Dendritic cell treated with granulocyte-macrophage colony-stimulating factor and Interleukin-4, amounts not matched to agents 40 ng/mL and 50 ng/mL, for 4 days (primary cell): ENCODE data around the gene ARHGAP27.

Experiments
- H3K27ac Mint-ChIP-seq: one replicate; pipeline ENCODE4 v1.8.0; 2022; ENCODE audit warnings: mild to moderate bottlenecking, mixed read lengths
- H3K27me3 Mint-ChIP-seq: one replicate; pipeline ENCODE4 v1.8.0; 2022; ENCODE audit warnings: mild to moderate bottlenecking, mixed read lengths
- H3K36me3 Mint-ChIP-seq: one replicate; pipeline ENCODE4 v1.8.0; 2022; ENCODE audit warnings: low read depth, mixed read lengths
- H3K4me1 Mint-ChIP-seq: one replicate; pipeline ENCODE4 v1.8.0; 2022; ENCODE audit warnings: low read depth, mixed read lengths
- H3K4me3 Mint-ChIP-seq: one replicate; pipeline ENCODE4 v1.8.0; 2022; ENCODE audit warnings: mild to moderate bottlenecking, moderate library complexity, mixed read lengths
- H3K9me3 Mint-ChIP-seq: one replicate; pipeline ENCODE4 v1.8.0; 2022; ENCODE audit warnings: mixed read lengths
- intact Hi-C: fragments of 100-400 bp; cut with micrococcal nuclease; formaldehyde crosslinking; loops from one replicate; pipeline ENCODE4 v1.15.0; 2022

The ARHGAP27 gene

GRCh38 chr17:45411348-45412105, 21.1 kb downstream of the ARHGAP27 start:
- intact Hi-C loops = loop anchor here (2.0 kb wide), 1 partner anchor 17 kb away; no protein-coding TSS in a partner anchor
- Mint-ChIP-seq H3K9me3 (no peaks in the 10 kb centered on the region), H3K27me3 (no peaks in the 10 kb centered on the region), H3K4me3 (peak overlapping the region; percentile 85), H3K36me3 (peaks cover 67% of the 10 kb centered on the region), H3K27ac (peak overlapping the region; percentile 75), H3K4me1 (peaks cover 91% of the 10 kb centered on the region)

GRCh38 chr17:45410144-45411091, 22.3 kb downstream of the ARHGAP27 start:
- H3K27me3 Mint-ChIP-seq = no peaks in the 10 kb centered on the region
- peaks cover 96% of the 10 kb centered on the region for H3K4me1 Mint-ChIP-seq
- intact Hi-C loops = no loop called here
- H3K36me3 Mint-ChIP-seq = peaks cover 73% of the 10 kb centered on the region
- peak overlapping the region; percentile 85 for H3K4me3 Mint-ChIP-seq
- H3K9me3 Mint-ChIP-seq = no peaks in the 10 kb centered on the region
- H3K27ac Mint-ChIP-seq = peak overlapping the region; percentile 75

- Mint-ChIP-seq H3K4me3 (peak overlapping the region; percentile 85), H3K27ac (peak overlapping the region; percentile 75), H3K36me3 (peaks cover 76% of the 10 kb centered on the region), H3K9me3 (no peaks in the 10 kb centered on the region), H3K4me1 (peaks cover 89% of the 10 kb centered on the region), H3K27me3 (no peaks in the 10 kb centered on the region)
- intact Hi-C loops = no loop called here
Measured at GRCh38 chr17:45409659-45410076, 23.0 kb downstream of the ARHGAP27 start.

GRCh38 chr17:45408611-45409421, 23.9 kb downstream of the ARHGAP27 start:
- peak overlapping the region; percentile 75 for H3K27ac Mint-ChIP-seq
- peaks cover 84% of the 10 kb centered on the region for H3K36me3 Mint-ChIP-seq
- H3K4me1 Mint-ChIP-seq = peaks cover 82% of the 10 kb centered on the region
- no peaks in the 10 kb centered on the region for H3K27me3 Mint-ChIP-seq
- H3K4me3 Mint-ChIP-seq = peak overlapping the region; percentile 85
- H3K9me3 Mint-ChIP-seq = no peaks in the 10 kb centered on the region
- intact Hi-C loops = no loop called here

GRCh38 chr17:45406107-45406506, 26.6 kb downstream of the ARHGAP27 start:
- Mint-ChIP-seq H3K27me3 (no peaks in the 10 kb centered on the region), H3K27ac (no peak overlapping the region)

GRCh38 chr17:45405250-45406086, 27.2 kb downstream of the ARHGAP27 start:
- intact Hi-C loops = no loop called here
- Mint-ChIP-seq H3K4me1 (peaks cover 49% of the 10 kb centered on the region), H3K36me3 (peaks cover 92% of the 10 kb centered on the region), H3K27ac (no peak overlapping the region), H3K9me3 (no peaks in the 10 kb centered on the region), H3K27me3 (no peaks in the 10 kb centered on the region), H3K4me3 (no peak overlapping the region)

More at GRCh38 chr17:45406107-45406506, 26.6 kb downstream of the ARHGAP27 start:
- Mint-ChIP-seq H3K9me3 (no peaks in the 10 kb centered on the region), H3K4me3 (no peak overlapping the region), H3K36me3 (peaks cover 89% of the 10 kb centered on the region), H3K4me1 (peaks cover 55% of the 10 kb centered on the region)
- intact Hi-C loops = no loop called here

GRCh38 chr17:45404870-45405249, 27.8 kb downstream of the ARHGAP27 start:
- peaks cover 92% of the 10 kb centered on the region for H3K36me3 Mint-ChIP-seq
- H3K4me1 Mint-ChIP-seq = peaks cover 43% of the 10 kb centered on the region
- no peaks in the 10 kb centered on the region for H3K27me3 Mint-ChIP-seq
- intact Hi-C loops = no loop called here
- no peak overlapping the region for H3K27ac Mint-ChIP-seq
- no peak overlapping the region for H3K4me3 Mint-ChIP-seq
- no peaks in the 10 kb centered on the region for H3K9me3 Mint-ChIP-seq

- intact Hi-C loops = no loop called here
- peaks cover 92% of the 10 kb centered on the region for H3K36me3 Mint-ChIP-seq
Measured at GRCh38 chr17:45403906-45404490, 28.7 kb downstream of the ARHGAP27 start.

GRCh38 chr17:45402916-45403315, 29.8 kb downstream of the ARHGAP27 start:
- H3K36me3 Mint-ChIP-seq = peaks cover 95% of the 10 kb centered on the region
- intact Hi-C loops = no loop called here
- H3K4me3 Mint-ChIP-seq = no peak overlapping the region
- no peaks in the 10 kb centered on the region for H3K27me3 Mint-ChIP-seq
- H3K4me1 Mint-ChIP-seq = peaks cover 23% of the 10 kb centered on the region
- H3K9me3 Mint-ChIP-seq = no peaks in the 10 kb centered on the region
- H3K27ac Mint-ChIP-seq = no peak overlapping the region

More at GRCh38 chr17:45403906-45404490, 28.7 kb downstream of the ARHGAP27 start:
- H3K27ac Mint-ChIP-seq = no peak overlapping the region
- H3K4me1 Mint-ChIP-seq = peaks cover 34% of the 10 kb centered on the region
- H3K9me3 Mint-ChIP-seq = no peaks in the 10 kb centered on the region
- no peak overlapping the region for H3K4me3 Mint-ChIP-seq
- H3K27me3 Mint-ChIP-seq = no peaks in the 10 kb centered on the region

- Mint-ChIP-seq H3K36me3 (peaks cover 100% of the 10 kb centered on the region), H3K27ac (no peak overlapping the region)
- intact Hi-C loops = no loop called here
Measured at GRCh38 chr17:45398800-45399199, 33.9 kb downstream of the ARHGAP27 start.

GRCh38 chr17:45397796-45398195, 34.9 kb downstream of the ARHGAP27 start:
- Mint-ChIP-seq H3K4me1 (peaks cover 16% of the 10 kb centered on the region), H3K36me3 (peaks cover 99% of the 10 kb centered on the region), H3K9me3 (no peaks in the 10 kb centered on the region), H3K27me3 (peaks cover 4% of the 10 kb centered on the region), H3K4me3 (no peak overlapping the region), H3K27ac (no peak overlapping the region)
- intact Hi-C loops = no loop called here

More at GRCh38 chr17:45398800-45399199, 33.9 kb downstream of the ARHGAP27 start:
- H3K4me3 Mint-ChIP-seq = no peak overlapping the region
- H3K27me3 Mint-ChIP-seq = no peaks in the 10 kb centered on the region
- peaks cover 16% of the 10 kb centered on the region for H3K4me1 Mint-ChIP-seq
- no peaks in the 10 kb centered on the region for H3K9me3 Mint-ChIP-seq

GRCh38 chr17:45396496-45397205, 36.0 kb downstream of the ARHGAP27 start:
- intact Hi-C loops = no loop called here
- peaks cover 7% of the 10 kb centered on the region for H3K27me3 Mint-ChIP-seq
- no peak overlapping the region for H3K4me3 Mint-ChIP-seq
- H3K36me3 Mint-ChIP-seq = peaks cover 87% of the 10 kb centered on the region
- peaks cover 19% of the 10 kb centered on the region for H3K4me1 Mint-ChIP-seq
- no peaks in the 10 kb centered on the region for H3K9me3 Mint-ChIP-seq
- no peak overlapping the region for H3K27ac Mint-ChIP-seq
